ENCODE data around the gene LPGAT1.

The LPGAT1 gene

GRCh38 chr1:211708006-211708405 lies 122.6 kb downstream of the LPGAT1 start:
- Histone ChIP-seq H3K27ac (replicated peaks) (no peak overlapping the region), H3K27me3 (ENCODE audit: insufficient read depth, poor library complexity, severe bottlenecking) (no peaks in the 10 kb centered on the region), H3K4me3 (replicated peaks; ENCODE audit: insufficient read depth, low read length) (no peak overlapping the region)
- TF ChIP-seq CTCF (IDR thresholded peaks at IDR 0.05; ENCODE audit: insufficient read depth, low read length), result no peak
- no peak for TF ChIP-seq POLR2AphosphoS5 (IDR thresholded peaks at IDR 0.05; ENCODE audit: low read depth)
- no peak for TF ChIP-seq SPI1 (IDR thresholded peaks at IDR 0.05; ENCODE audit: borderline replicate concordance, low read depth)
- TF ChIP-seq GABPA (IDR thresholded peaks at IDR 0.05; ENCODE audit: low read depth), result no peak
- no peak for DNase-seq (ENCODE audit: low read depth in 1 of 2, low spot score in 1 of 2)

DNA sequence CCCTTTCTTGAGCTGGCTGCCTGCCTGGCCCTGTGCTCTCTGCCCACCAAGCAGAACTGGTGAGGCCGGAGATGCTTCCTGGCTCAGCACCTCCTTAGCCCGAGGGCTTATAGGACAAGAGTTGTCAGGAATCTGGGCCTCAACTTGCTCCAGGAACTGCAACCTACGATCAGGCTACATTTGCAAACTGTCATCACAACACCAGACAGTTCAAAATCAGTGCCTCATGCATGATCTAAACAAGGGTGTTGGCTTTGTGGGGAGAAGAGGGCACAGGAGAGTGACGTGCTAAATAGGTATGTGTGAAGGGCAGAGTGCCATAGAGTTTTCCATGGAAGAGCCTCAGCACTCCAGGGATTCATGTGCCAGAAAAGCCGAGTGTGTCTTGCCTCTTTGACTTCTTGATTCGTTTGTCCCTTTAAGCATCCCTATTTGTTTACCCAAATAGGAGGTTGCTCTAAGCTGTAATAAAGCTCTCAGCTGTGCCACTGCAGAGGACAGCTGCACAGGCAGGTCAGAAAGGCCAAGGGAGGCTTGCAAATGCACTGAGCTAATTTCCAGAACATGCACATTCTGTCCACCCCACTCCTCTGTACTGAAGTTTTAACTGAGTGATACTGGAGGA lies 125.0 kb downstream of the LPGAT1 start:
- H3K27me3 ChIP-seq (ENCODE audit: insufficient read depth, poor library complexity, severe bottlenecking), result no peaks in the 10 kb centered on the region
- no peak overlapping the region for H3K4me3 ChIP-seq (replicated peaks; ENCODE audit: insufficient read depth, low read length)
- no peak overlapping the region for H3K27ac ChIP-seq (replicated peaks)
- no peak for TF ChIP-seq CTCF (IDR thresholded peaks at IDR 0.05; ENCODE audit: insufficient read depth, low read length)
- TF ChIP-seq POLR2AphosphoS5 (IDR thresholded peaks at IDR 0.05; ENCODE audit: low read depth), result no peak
- no peak for TF ChIP-seq SPI1 (IDR thresholded peaks at IDR 0.05; ENCODE audit: borderline replicate concordance, low read depth)
- TF ChIP-seq, protein P1, sequence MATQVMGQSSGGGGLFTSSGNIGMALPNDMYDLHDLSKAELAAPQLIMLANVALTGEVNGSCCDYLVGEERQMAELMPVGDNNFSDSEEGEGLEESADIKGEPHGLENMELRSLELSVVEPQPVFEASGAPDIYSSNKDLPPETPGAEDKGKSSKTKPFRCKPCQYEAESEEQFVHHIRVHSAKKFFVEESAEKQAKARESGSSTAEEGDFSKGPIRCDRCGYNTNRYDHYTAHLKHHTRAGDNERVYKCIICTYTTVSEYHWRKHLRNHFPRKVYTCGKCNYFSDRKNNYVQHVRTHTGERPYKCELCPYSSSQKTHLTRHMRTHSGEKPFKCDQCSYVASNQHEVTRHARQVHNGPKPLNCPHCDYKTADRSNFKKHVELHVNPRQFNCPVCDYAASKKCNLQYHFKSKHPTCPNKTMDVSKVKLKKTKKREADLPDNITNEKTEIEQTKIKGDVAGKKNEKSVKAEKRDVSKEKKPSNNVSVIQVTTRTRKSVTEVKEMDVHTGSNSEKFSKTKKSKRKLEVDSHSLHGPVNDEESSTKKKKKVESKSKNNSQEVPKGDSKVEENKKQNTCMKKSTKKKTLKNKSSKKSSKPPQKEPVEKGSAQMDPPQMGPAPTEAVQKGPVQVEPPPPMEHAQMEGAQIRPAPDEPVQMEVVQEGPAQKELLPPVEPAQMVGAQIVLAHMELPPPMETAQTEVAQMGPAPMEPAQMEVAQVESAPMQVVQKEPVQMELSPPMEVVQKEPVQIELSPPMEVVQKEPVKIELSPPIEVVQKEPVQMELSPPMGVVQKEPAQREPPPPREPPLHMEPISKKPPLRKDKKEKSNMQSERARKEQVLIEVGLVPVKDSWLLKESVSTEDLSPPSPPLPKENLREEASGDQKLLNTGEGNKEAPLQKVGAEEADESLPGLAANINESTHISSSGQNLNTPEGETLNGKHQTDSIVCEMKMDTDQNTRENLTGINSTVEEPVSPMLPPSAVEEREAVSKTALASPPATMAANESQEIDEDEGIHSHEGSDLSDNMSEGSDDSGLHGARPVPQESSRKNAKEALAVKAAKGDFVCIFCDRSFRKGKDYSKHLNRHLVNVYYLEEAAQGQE (IDR thresholded peaks at IDR 0.05; ENCODE audit: insufficient replicate concordance, low read depth), result no peak
- TF ChIP-seq GABPA (IDR thresholded peaks at IDR 0.05; ENCODE audit: low read depth), result no peak
- DNase-seq (ENCODE audit: low read depth in 1 of 2, low spot score in 1 of 2), result no peak

- Histone ChIP-seq H3K27me3 (ENCODE audit: insufficient read depth, poor library complexity, severe bottlenecking) (no peaks in the 10 kb centered on the region), H3K27ac (replicated peaks) (no peak overlapping the region), H3K4me3 (replicated peaks; ENCODE audit: insufficient read depth, low read length) (no peak overlapping the region)
- no peak for DNase-seq (ENCODE audit: low read depth in 1 of 2, low spot score in 1 of 2)
- no peak for TF ChIP-seq POLR2AphosphoS5 (IDR thresholded peaks at IDR 0.05; ENCODE audit: low read depth)
- TF ChIP-seq, protein P1 (IDR thresholded peaks at IDR 0.05; ENCODE audit: insufficient replicate concordance, low read depth), result no peak
- TF ChIP-seq SPI1 (IDR thresholded peaks at IDR 0.05; ENCODE audit: borderline replicate concordance, low read depth), result no peak
- TF ChIP-seq GABPA (IDR thresholded peaks at IDR 0.05; ENCODE audit: low read depth), result no peak
- TF ChIP-seq CTCF (IDR thresholded peaks at IDR 0.05; ENCODE audit: insufficient read depth, low read length), result no peak
Observed at GRCh38 chr1:211704543-211704942, 126.0 kb downstream of the LPGAT1 start.

Data from HL-60 (cell line).